ENCODE measurements around the gene TEN1.

DNA sequence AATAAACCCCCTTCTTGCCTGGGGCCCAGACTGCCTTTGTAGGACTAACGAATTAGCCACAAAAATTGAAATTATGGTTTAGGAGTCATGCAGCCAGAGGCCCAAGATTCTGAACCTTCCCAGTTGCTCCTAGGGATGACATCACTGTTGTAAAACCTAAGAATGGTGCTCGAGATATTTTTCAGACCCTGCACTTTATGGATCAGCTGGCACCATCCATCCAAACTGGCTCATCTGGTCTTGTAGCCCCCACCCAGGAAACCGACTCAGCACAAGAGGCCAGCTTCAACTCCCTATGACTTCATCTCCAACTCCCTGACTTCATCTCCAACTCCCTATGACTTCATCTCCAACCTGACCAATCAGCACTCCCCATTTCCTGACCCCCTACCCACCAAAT, 59.0 kb downstream of the TEN1 start:
- TF ChIP-seq, protein P1, sequence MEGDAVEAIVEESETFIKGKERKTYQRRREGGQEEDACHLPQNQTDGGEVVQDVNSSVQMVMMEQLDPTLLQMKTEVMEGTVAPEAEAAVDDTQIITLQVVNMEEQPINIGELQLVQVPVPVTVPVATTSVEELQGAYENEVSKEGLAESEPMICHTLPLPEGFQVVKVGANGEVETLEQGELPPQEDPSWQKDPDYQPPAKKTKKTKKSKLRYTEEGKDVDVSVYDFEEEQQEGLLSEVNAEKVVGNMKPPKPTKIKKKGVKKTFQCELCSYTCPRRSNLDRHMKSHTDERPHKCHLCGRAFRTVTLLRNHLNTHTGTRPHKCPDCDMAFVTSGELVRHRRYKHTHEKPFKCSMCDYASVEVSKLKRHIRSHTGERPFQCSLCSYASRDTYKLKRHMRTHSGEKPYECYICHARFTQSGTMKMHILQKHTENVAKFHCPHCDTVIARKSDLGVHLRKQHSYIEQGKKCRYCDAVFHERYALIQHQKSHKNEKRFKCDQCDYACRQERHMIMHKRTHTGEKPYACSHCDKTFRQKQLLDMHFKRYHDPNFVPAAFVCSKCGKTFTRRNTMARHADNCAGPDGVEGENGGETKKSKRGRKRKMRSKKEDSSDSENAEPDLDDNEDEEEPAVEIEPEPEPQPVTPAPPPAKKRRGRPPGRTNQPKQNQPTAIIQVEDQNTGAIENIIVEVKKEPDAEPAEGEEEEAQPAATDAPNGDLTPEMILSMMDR (IDR thresholded peaks at IDR 0.05; ENCODE audit: insufficient read depth, low read length), result no peak
- no peak for TF ChIP-seq POLR2AphosphoS5 (IDR thresholded peaks at IDR 0.05; ENCODE audit: low read depth)
- TF ChIP-seq, protein P2, sequence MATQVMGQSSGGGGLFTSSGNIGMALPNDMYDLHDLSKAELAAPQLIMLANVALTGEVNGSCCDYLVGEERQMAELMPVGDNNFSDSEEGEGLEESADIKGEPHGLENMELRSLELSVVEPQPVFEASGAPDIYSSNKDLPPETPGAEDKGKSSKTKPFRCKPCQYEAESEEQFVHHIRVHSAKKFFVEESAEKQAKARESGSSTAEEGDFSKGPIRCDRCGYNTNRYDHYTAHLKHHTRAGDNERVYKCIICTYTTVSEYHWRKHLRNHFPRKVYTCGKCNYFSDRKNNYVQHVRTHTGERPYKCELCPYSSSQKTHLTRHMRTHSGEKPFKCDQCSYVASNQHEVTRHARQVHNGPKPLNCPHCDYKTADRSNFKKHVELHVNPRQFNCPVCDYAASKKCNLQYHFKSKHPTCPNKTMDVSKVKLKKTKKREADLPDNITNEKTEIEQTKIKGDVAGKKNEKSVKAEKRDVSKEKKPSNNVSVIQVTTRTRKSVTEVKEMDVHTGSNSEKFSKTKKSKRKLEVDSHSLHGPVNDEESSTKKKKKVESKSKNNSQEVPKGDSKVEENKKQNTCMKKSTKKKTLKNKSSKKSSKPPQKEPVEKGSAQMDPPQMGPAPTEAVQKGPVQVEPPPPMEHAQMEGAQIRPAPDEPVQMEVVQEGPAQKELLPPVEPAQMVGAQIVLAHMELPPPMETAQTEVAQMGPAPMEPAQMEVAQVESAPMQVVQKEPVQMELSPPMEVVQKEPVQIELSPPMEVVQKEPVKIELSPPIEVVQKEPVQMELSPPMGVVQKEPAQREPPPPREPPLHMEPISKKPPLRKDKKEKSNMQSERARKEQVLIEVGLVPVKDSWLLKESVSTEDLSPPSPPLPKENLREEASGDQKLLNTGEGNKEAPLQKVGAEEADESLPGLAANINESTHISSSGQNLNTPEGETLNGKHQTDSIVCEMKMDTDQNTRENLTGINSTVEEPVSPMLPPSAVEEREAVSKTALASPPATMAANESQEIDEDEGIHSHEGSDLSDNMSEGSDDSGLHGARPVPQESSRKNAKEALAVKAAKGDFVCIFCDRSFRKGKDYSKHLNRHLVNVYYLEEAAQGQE (IDR thresholded peaks at IDR 0.05; ENCODE audit: insufficient replicate concordance, low read depth), result no peak
- no peak for TF ChIP-seq SPI1 (IDR thresholded peaks at IDR 0.05; ENCODE audit: borderline replicate concordance, low read depth)
- TF ChIP-seq GABPA (IDR thresholded peaks at IDR 0.05; ENCODE audit: low read depth), result no peak
